H1 (cell line): ENCODE results near the gene C16orf54. TPM values are rescaled to one million over a fixed set of nuclear protein-coding genes. Genes with fewer than 3 reads are reported as not detected.

Source experiments
- CTCF ChIA-PET: fragments of 300-600 bp; sonication (Branson Sonifier 250); formaldehyde crosslinking; loops from one replicate; lab custom pipeline; 2021; ENCODE audit not compliant: partially characterized antibody; lab: Charles Lee
- POLR2A ChIA-PET: fragments of 300-600 bp; sonication (Branson Sonifier 250); formaldehyde crosslinking; loops from one replicate; lab custom pipeline; 2021; ENCODE audit warnings: inconsistent platforms; ENCODE audit not compliant: partially characterized antibody; lab: Charles Lee
- DNase-seq, 2 experiments: peaks; one replicate each; pipeline versions ENCODE4 v3.0.0 to v3.0.0-alpha.2; 2010 to 2022; ENCODE audit warnings: low spot score in 2 of 2, low read depth in 1 of 2, mixed read lengths in 1 of 2
- FAIRE-seq: peaks from 2 replicates; lab custom pipeline; 2011; peaks lifted over from hg19 to GRCh38; lab: Jason Lieb, UNC
- H2AFZ ChIP-seq: 2 replicates; pipeline ENCODE4 v1.8.1; 2012; ENCODE audit warnings: low read length, inconsistent platforms
- H2AK5ac ChIP-seq: 2 replicates; pipeline ENCODE4 v1.6.1; 2013; ENCODE audit warnings: low read depth, low read length
- H2BK120ac ChIP-seq: replicated peaks from 2 replicates; pipeline ENCODE3; 2013; ENCODE audit warnings: low read depth, low read length, inconsistent platforms
- H2BK12ac ChIP-seq: 2 replicates; pipeline ENCODE4 v1.6.1; 2013; ENCODE audit warnings: low read depth, low read length
- H2BK15ac ChIP-seq: 2 replicates; pipeline ENCODE4 v1.6.1; 2013; ENCODE audit warnings: low read length
- H2BK20ac ChIP-seq: 2 replicates; pipeline ENCODE4 v1.6.1; 2013; ENCODE audit warnings: low read length
- H2BK5ac ChIP-seq: 2 replicates; pipeline ENCODE4 v1.6.1; 2013; ENCODE audit warnings: low read depth, low read length
- H3K14ac ChIP-seq: 2 replicates; pipeline ENCODE4 v1.6.1; 2013; ENCODE audit warnings: inconsistent platforms; ENCODE audit not compliant: insufficient read length
- H3K18ac ChIP-seq: 2 replicates; pipeline ENCODE4 v1.6.1; 2013; ENCODE audit warnings: low read length; ENCODE audit errors: extremely low read depth
- H3K23ac ChIP-seq: 2 replicates; pipeline ENCODE4 v1.6.1; 2013; ENCODE audit warnings: inconsistent platforms; ENCODE audit not compliant: insufficient read length
- H3K23me2 ChIP-seq: 2 replicates; pipeline ENCODE4 v1.6.1; 2013; ENCODE audit warnings: low read depth, low read length
- H3K27ac ChIP-seq: 2 replicates; pipeline ENCODE4 v1.6.1; 2011; ENCODE audit warnings: low read depth, low read length, inconsistent platforms
- H3K27me3 ChIP-seq, 4 experiments: replicated peaks in 1 of 4; 1 replicate in 1 of 4; 2 replicates in 3 of 4; pipeline versions ENCODE4 v1.6.1 to v1.8.1; 2011 to 2013; ENCODE audit warnings: low read length in 3 of 4, mild to moderate bottlenecking in 3 of 4, inconsistent platforms in 2 of 4, mixed read lengths in 2 of 4, moderate library complexity in 1 of 4; ENCODE audit not compliant: control insufficient read depth in 3 of 4, insufficient read depth in 3 of 4; ENCODE audit errors: extremely low read depth in 1 of 4
- H3K36me3 ChIP-seq, 4 experiments: 2 replicates each; pipeline versions ENCODE4 v1.6.1 to v1.8.1; 2011 to 2013; ENCODE audit warnings: mild to moderate bottlenecking in 4 of 4, low read length in 3 of 4, moderate library complexity in 2 of 4, control low read depth in 1 of 4, inconsistent platforms in 1 of 4; ENCODE audit not compliant: insufficient read depth in 4 of 4, control insufficient read depth in 2 of 4
- H3K4ac ChIP-seq: replicated peaks from 2 replicates; pipeline ENCODE3; 2013; ENCODE audit warnings: low read length, low read depth, mixed read lengths, inconsistent platforms; ENCODE audit not compliant: insufficient read length
- H3K4me1 ChIP-seq, 4 experiments: replicated peaks in 1 of 4; 1 replicate in 1 of 4; 2 replicates in 3 of 4; pipeline versions ENCODE4 v1.6.1 to v1.8.1; 2011 to 2013; ENCODE audit warnings: low read length in 3 of 4, inconsistent platforms in 2 of 4, mixed read lengths in 1 of 4; ENCODE audit not compliant: insufficient read depth in 4 of 4, control insufficient read depth in 3 of 4
- H3K4me2 ChIP-seq, 2 experiments: 2 replicates each; pipeline versions ENCODE4 v1.6.1 to v1.8.1; 2011 to 2013; ENCODE audit warnings: low read depth in 2 of 2, low read length in 2 of 2, control low read depth in 1 of 2, inconsistent platforms in 1 of 2, mild to moderate bottlenecking in 1 of 2; ENCODE audit not compliant: insufficient read depth in 1 of 2
- H3K4me3 ChIP-seq, 4 experiments: fragments of 200-600, 300-600 bp in 1 of 4; sonication (generic), shearing (Covaris generic), sonication (Bioruptor Twin) in 1 of 4; 2 replicates each; pipeline versions ENCODE4 v1.5.1 to v1.8.1; 2011 to 2016; ENCODE audit warnings: low read length in 4 of 4, low read depth in 3 of 4, control low read depth in 2 of 4, inconsistent platforms in 2 of 4, mild to moderate bottlenecking in 2 of 4, mixed read lengths in 1 of 4, moderate library complexity in 1 of 4; ENCODE audit not compliant: insufficient read depth in 2 of 4; ENCODE audit errors: extremely low read depth in 1 of 4
- H3K56ac ChIP-seq: replicated peaks from 2 replicates; pipeline ENCODE3; 2013; ENCODE audit warnings: low read depth, mild to moderate bottlenecking, mixed read lengths, low read length, inconsistent platforms; ENCODE audit not compliant: insufficient read length
- H3K79me1 ChIP-seq: 2 replicates; pipeline ENCODE4 v1.6.1; 2013; ENCODE audit warnings: low read depth, low read length, control low read depth
- H3K79me2 ChIP-seq, 2 experiments: 2 replicates each; pipeline versions ENCODE4 v1.6.1 to v1.8.1; 2012 to 2013; ENCODE audit warnings: low read length in 2 of 2, mild to moderate bottlenecking in 2 of 2, inconsistent platforms in 1 of 2; ENCODE audit not compliant: insufficient read depth in 2 of 2, control insufficient read depth in 1 of 2
- H3K9ac ChIP-seq, 4 experiments: replicated peaks in 1 of 4; 1 replicate in 1 of 4; 2 replicates in 3 of 4; pipeline versions ENCODE4 v1.6.1 to v1.8.1; 2011 to 2013; ENCODE audit warnings: low read depth in 3 of 4, low read length in 3 of 4, control low read depth in 2 of 4, mild to moderate bottlenecking in 2 of 4, moderate library complexity in 2 of 4, inconsistent platforms in 1 of 4; ENCODE audit errors: extremely low read depth in 1 of 4
- H3K9me3 ChIP-seq, 2 experiments: 2 replicates each; pipeline versions ENCODE4 v1.6.1 to v1.8.1; 2012 to 2013; ENCODE audit warnings: mild to moderate bottlenecking in 2 of 2, moderate library complexity in 2 of 2, control low read depth in 1 of 2, inconsistent platforms in 1 of 2, low read depth in 1 of 2, low read length in 1 of 2, mixed read lengths in 1 of 2; ENCODE audit not compliant: insufficient read depth in 2 of 2
- H4K20me1 ChIP-seq, 2 experiments: replicated peaks in 1 of 2; 2 replicates each; pipeline versions ENCODE3 to v1.8.1; 2011 to 2013; ENCODE audit warnings: inconsistent platforms in 2 of 2, low read length in 2 of 2, mild to moderate bottlenecking in 1 of 2; ENCODE audit not compliant: insufficient read depth in 2 of 2, control insufficient read depth in 1 of 2
- H4K5ac ChIP-seq: 2 replicates; pipeline ENCODE4 v1.6.1; 2013; ENCODE audit warnings: low read length, low read depth, mixed read lengths, inconsistent platforms; ENCODE audit not compliant: insufficient read length
- H4K8ac ChIP-seq: 2 replicates; pipeline ENCODE4 v1.8.0; 2013; ENCODE audit warnings: mild to moderate bottlenecking, moderate library complexity, low read length, inconsistent platforms; ENCODE audit not compliant: insufficient read depth; ENCODE audit errors: extremely low read depth
- H4K91ac ChIP-seq: replicated peaks from 2 replicates; pipeline ENCODE3; 2013; ENCODE audit warnings: low read length, mixed read lengths, inconsistent platforms; ENCODE audit not compliant: insufficient read length
- ASH2L ChIP-seq: fragments of 200-600, 300-600 bp; sonication (generic); IDR thresholded peaks from one replicate; pipeline ENCODE4 v1.7.1; 2017; ENCODE audit warnings: low read length
- CHD2 ChIP-seq: IDR thresholded peaks from 2 replicates; pipeline ENCODE4 v1.6.1; 2012; ENCODE audit warnings: low read length, improper control_type of control experiment
- CREB1 ChIP-seq: IDR thresholded peaks from 2 replicates; pipeline ENCODE4 v1.6.1; 2012; ENCODE audit warnings: inconsistent platforms
- CTBP2 ChIP-seq: IDR thresholded peaks from 2 replicates; pipeline ENCODE4 v1.7.0; 2011; ENCODE audit warnings: borderline replicate concordance, mild to moderate bottlenecking, moderate library complexity, mixed read lengths, low read length; ENCODE audit not compliant: insufficient read depth, insufficient read length
- GTF2F1 ChIP-seq: IDR thresholded peaks from 2 replicates; pipeline ENCODE4 v1.6.1; 2012; ENCODE audit warnings: low read depth, low read length, improper control_type of control experiment, borderline replicate concordance
- RBBP5 ChIP-seq: IDR thresholded peaks from 2 replicates; pipeline ENCODE4 v1.7.1; 2012; ENCODE audit warnings: low read depth, mild to moderate bottlenecking, inconsistent platforms, low read length, moderate library complexity, borderline replicate concordance
- SIRT6 ChIP-seq: IDR thresholded peaks from one replicate; pipeline ENCODE4 v1.7.1; 2012; ENCODE audit warnings: low read length, inconsistent platforms
- SIX5 ChIP-seq: IDR thresholded peaks from 2 replicates; pipeline ENCODE4 v1.6.1; 2011; ENCODE audit warnings: mild to moderate bottlenecking, low read depth, low read length
- TAF1 ChIP-seq: IDR thresholded peaks from 2 replicates; pipeline ENCODE4 v1.6.1; 2011; ENCODE audit warnings: mild to moderate bottlenecking, low read depth, low read length
- TBP ChIP-seq: IDR thresholded peaks from 2 replicates; pipeline ENCODE4 v1.6.1; 2011; ENCODE audit warnings: low read depth, low read length, improper control_type of control experiment
- YY1 ChIP-seq: IDR thresholded peaks from 2 replicates; pipeline ENCODE4 v1.6.1; 2011; ENCODE audit warnings: low read depth, mild to moderate bottlenecking, low read length
- WGBS, 2 experiments: shearing (Covaris generic) in 1 of 2; methylation state at CpG; one replicate each; pipeline versions ENCODE4 v1.1.6 to v1.1.7; 2013 to 2015; ENCODE audit warnings: low lambda C conversion rate in 2 of 2, mixed read lengths in 2 of 2, inconsistent platforms in 1 of 2, low coverage in 1 of 2, missing lambda C conversion rate in 1 of 2; ENCODE audit not compliant: insufficient replicate concordance in 2 of 2, insufficient coverage in 1 of 2, insufficient read length in 1 of 2; ENCODE audit errors: extremely low coverage in 1 of 2, missing lambda C conversion rate in 1 of 2; 5-methylcytosine and 5-hydroxymethylcytosine counted together
- polyA plus RNA-seq, 7 experiments: library from polyadenylated mRNA; depleted of rRNA in 3 of 7; stranded (reverse) in 5 of 7; unstranded in 2 of 7; fragments of >200 nt in 5 of 7; fragments of 200-250 nt in 2 of 7; gene quantifications; 1 replicate in 5 of 7; 2 replicates in 1 of 7; 4 replicates in 1 of 7; pipeline versions ENCODE4 v1.2.1 to v1.2.3, GENCODE V29; 2011 to 2013; ENCODE audit warnings: missing spikeins in 2 of 7, mixed read lengths in 2 of 7
- total RNA-seq: library from RNA; stranded (reverse); fragmentation: NEBNext Ultra II Directional; extraction: Animal tissue kit (Norgen Biotek cat#: 25700); gene quantifications from 2 replicates; pipeline ENCODE4 v1.2.1, GENCODE V29; 2021

Gene C16orf54
- total and polyA plus RNA-seq, 2 of the 8 experiments (the other 6 are each of a cell fraction or from before 2014, with no cell fraction given) = not detected

- peak overlapping the region; percentile 34 for H3K56ac ChIP-seq
- peak overlapping the region; percentile 65 to 99 (median 74) for H3K4me3 ChIP-seq
- peak overlapping the region; percentile 71 for H2BK120ac ChIP-seq
- H3K79me1 ChIP-seq = peaks cover 3% of the 10 kb centered on the region; the same call in 1 of the 2 replicates
- FAIRE-seq (peak; percentile 63), DNase-seq (no peak)
- H3K9me3 ChIP-seq = no peaks in the 10 kb centered on the region
- H3K27ac ChIP-seq = peak overlapping the region; percentile 91
- H4K20me1 ChIP-seq = peaks cover 5% of the 10 kb centered on the region in 2 experiments
- peak overlapping the region; percentile 29; the same call in 1 of the 2 replicates for H2AK5ac ChIP-seq
- peak overlapping the region; percentile 74 for H2BK5ac ChIP-seq
- no peak overlapping the region for H2BK15ac ChIP-seq
- H2BK12ac ChIP-seq = no peak overlapping the region; the same call in 1 of the 2 replicates
- H3K27me3 ChIP-seq = no peaks in the 10 kb centered on the region
- H3K9ac ChIP-seq = peak overlapping the region; percentile 87 to 99 (median 94)
- peak overlapping the region; percentile 60 to 67 for H3K4me2 ChIP-seq
- WGBS, 2 experiments = 16% methylated on average over 17 of the region's 17 CpGs; no CpG with 5 or more reads in 1 of the 2 experiments
- no peak overlapping the region for H3K23ac ChIP-seq
- H4K91ac ChIP-seq = peak overlapping the region; percentile 92
- peak overlapping the region; percentile 42 for H4K5ac ChIP-seq
- H3K79me2 ChIP-seq = peaks cover 10 to 57% of the 10 kb centered on the region in 2 experiments
- POLR2A ChIA-PET = interaction anchor here (0.6 to 20.4 kb wide), 39 partner anchors 10 to 355 kb away, joined by 3 to 490 read pairs (median 5); partner anchors contain the start of genes CDIPT, HIRIP3, KIF22 and MVP
- H3K14ac ChIP-seq = peak overlapping the region; percentile 2
- no peak overlapping the region for H2BK20ac ChIP-seq
- H4K8ac ChIP-seq = no peak overlapping the region; the same call in 1 of the 2 replicates
- peak overlapping the region; percentile 63 for H3K4ac ChIP-seq
- peaks cover 3% of the 10 kb centered on the region; the same call in 1 of the 2 replicates for H3K23me2 ChIP-seq
- CTCF ChIA-PET = interaction anchor here (0.9 to 2.2 kb wide), 7 partner anchors 10 to 26 kb away, joined by 3 to 11 read pairs (median 3); no protein-coding TSS in a partner anchor
- peaks cover 0 to 7% (median 2%) of the 10 kb centered on the region in 4 experiments; a peak in 1 of 7 replicates for H3K4me1 ChIP-seq
- H3K18ac ChIP-seq = peak overlapping the region; percentile 17; the same call in 1 of the 2 replicates
- peaks cover 5 to 46% (median 17%) of the 10 kb centered on the region in 4 experiments for H3K36me3 ChIP-seq
- no peak overlapping the region for H2AFZ ChIP-seq
- TF ChIP-seq ASH2L = peak; percentile 50
- no peak for TF ChIP-seq RBBP5
- TF ChIP-seq GTF2F1 = no peak
- TF ChIP-seq CHD2 = no peak
- peak; percentile 56; the same call in 1 of the 2 replicates for TF ChIP-seq TAF1
- TF ChIP-seq CTBP2 = no peak
- TF ChIP-seq YY1 = peak; percentile 24; the same call in 1 of the 2 replicates
- peak; percentile 74 for TF ChIP-seq TBP
- TF ChIP-seq SIX5 = no peak
- TF ChIP-seq SIRT6 = no peak
- no peak; the same call in 1 of the 2 replicates for TF ChIP-seq CREB1
Measured at GRCh38 chr16:29710227-29711219, 35.3 kb downstream of the C16orf54 start.
